ENCODE data around the gene ZNF385B. TPM values are rescaled to one million over a fixed set of nuclear protein-coding genes. Genes with fewer than 3 reads are reported as not detected.

The ZNF385B gene
- total RNA-seq, 2 donors from 2014 or later: under 0.01 TPM; not detected in 1

DNA sequence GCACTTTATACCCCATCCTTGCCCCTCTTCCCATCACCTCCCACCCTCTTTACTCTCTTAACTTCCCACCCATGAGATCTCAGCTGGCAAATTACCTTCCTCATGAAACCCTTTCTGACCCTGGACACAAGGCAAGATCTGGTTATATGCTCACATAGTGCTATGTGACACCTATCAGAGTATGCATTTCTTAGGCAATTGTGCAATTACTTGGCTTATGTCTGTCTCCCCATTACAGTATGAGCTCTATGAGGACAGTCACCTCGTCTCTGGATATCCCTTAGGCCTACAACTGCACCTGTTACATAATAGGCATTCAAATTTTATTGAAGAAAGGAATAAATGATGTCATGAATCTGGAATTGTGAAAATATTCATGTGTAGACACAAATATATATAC lies 91.4 kb downstream of the ZNF385B start:
- no peaks in the 10 kb centered on the region for H3K36me3 ChIP-seq (replicated peaks in 1 of 2; ENCODE audit: insufficient read depth in 1 of 2, low read depth in 2 of 2)
- intact Hi-C loops (cut with DNase I): no loop called here
- no peak overlapping the region for H3K27ac ChIP-seq
- 63 to 64% methylated on average over 1 of the region's 1 CpG for WGBS, 2 donors
- DNase-seq (no peak), ATAC-seq (no peak)
- H3K4me3 ChIP-seq: no peak overlapping the region
- TF ChIP-seq, protein P1, sequence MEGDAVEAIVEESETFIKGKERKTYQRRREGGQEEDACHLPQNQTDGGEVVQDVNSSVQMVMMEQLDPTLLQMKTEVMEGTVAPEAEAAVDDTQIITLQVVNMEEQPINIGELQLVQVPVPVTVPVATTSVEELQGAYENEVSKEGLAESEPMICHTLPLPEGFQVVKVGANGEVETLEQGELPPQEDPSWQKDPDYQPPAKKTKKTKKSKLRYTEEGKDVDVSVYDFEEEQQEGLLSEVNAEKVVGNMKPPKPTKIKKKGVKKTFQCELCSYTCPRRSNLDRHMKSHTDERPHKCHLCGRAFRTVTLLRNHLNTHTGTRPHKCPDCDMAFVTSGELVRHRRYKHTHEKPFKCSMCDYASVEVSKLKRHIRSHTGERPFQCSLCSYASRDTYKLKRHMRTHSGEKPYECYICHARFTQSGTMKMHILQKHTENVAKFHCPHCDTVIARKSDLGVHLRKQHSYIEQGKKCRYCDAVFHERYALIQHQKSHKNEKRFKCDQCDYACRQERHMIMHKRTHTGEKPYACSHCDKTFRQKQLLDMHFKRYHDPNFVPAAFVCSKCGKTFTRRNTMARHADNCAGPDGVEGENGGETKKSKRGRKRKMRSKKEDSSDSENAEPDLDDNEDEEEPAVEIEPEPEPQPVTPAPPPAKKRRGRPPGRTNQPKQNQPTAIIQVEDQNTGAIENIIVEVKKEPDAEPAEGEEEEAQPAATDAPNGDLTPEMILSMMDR (IDR thresholded peaks at IDR 0.05): no peak
- no peak for TF ChIP-seq POLR2A (IDR thresholded peaks at IDR 0.05)
- no peaks in the 10 kb centered on the region for H3K9me3 ChIP-seq
- no peaks in the 10 kb centered on the region for H3K4me1 ChIP-seq
- H3K27me3 ChIP-seq: no peaks in the 10 kb centered on the region

DNA sequence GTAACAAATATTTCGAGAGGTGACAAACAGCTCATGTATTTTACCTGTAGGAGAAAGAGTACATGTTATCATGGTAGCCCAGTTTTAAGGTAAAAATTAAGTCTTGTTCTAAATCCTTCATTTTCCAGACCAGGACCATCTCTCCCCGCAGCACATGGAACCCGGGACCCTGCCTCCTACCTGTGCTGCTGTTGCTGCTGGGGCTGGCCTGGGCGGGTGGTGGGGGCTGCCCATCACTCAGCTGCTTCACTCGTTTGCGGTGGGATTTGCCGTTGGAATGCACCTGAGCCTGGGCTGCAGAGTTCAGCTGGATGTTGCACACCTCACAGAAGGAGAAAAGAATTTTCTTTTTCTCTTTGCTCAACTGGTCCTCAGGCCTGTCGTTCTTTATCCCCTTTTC lies 92.1 kb downstream of the ZNF385B start:
- no peaks in the 10 kb centered on the region for H3K4me1 ChIP-seq
- no peaks in the 10 kb centered on the region for H3K9me3 ChIP-seq
- H3K27me3 ChIP-seq: no peaks in the 10 kb centered on the region
- intact Hi-C loops (cut with DNase I): no loop called here
- no peak overlapping the region for H3K4me3 ChIP-seq
- 69 to 70% methylated on average over 8 of the region's 8 CpGs for WGBS, 2 donors
- H3K27ac ChIP-seq: no peak overlapping the region
- H3K36me3 ChIP-seq (replicated peaks in 1 of 2; ENCODE audit: insufficient read depth in 1 of 2, low read depth in 2 of 2): no peaks in the 10 kb centered on the region
- no peak for ATAC-seq
- TF ChIP-seq, protein P1 (IDR thresholded peaks at IDR 0.05): no peak
- no peak for TF ChIP-seq POLR2A (IDR thresholded peaks at IDR 0.05)
- no peak for DNase-seq

DNA sequence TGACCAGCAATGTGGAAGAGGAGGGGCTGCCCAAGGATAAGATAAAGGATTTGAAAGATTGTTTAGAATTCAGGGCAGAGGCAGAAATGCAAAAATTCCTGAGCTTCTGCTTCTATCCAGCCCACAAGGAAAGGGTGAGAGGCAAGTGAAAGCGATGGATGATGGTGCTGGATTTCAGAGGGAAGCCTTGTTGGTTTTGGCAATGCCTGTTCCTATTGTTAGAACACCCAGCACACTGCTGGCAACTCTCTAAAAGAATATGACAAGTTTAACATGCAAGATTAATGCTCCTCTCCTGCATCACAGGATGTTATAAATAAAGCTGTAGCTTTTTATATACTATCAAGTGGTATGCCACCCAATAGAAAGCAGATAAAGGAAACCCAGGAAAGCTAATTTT lies 92.6 kb downstream of the ZNF385B start:
- no peak for TF ChIP-seq POLR2A (IDR thresholded peaks at IDR 0.05)
- TF ChIP-seq, protein P1 (IDR thresholded peaks at IDR 0.05): no peak
- Histone ChIP-seq H3K9me3 (no peaks in the 10 kb centered on the region), H3K4me3 (no peak overlapping the region), H3K27me3 (no peaks in the 10 kb centered on the region), H3K4me1 (no peaks in the 10 kb centered on the region), H3K36me3 (replicated peaks in 1 of 2; ENCODE audit: insufficient read depth in 1 of 2, low read depth in 2 of 2) (no peaks in the 10 kb centered on the region), H3K27ac (no peak overlapping the region)
- 23 to 32% methylated on average over 1 of the region's 1 CpG for WGBS, 2 donors
- DNase-seq (no peak), ATAC-seq (no peak)
- intact Hi-C loops (cut with DNase I): no loop called here

DNA sequence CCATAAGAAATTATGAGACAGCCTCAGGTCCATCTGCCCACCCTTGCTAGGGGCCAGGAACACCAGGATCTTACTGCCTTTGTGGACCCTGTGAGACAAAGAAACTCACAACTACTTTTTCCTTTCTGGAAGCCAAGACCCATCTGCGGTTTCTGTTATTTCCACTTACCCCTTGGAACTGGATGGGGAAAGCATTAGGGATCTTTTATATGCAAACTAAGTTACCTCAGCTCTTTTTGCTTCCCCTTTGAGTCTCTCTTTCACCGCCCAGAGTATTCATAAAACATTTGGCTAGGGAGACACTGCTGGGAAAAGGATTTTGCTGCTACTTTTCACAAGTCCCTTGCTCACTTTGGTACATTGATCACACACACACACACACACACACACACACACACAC lies 95.7 kb downstream of the ZNF385B start:
- no peaks in the 10 kb centered on the region for H3K9me3 ChIP-seq
- no peak overlapping the region for H3K4me3 ChIP-seq
- no peaks in the 10 kb centered on the region for H3K4me1 ChIP-seq
- H3K27me3 ChIP-seq: no peaks in the 10 kb centered on the region
- intact Hi-C loops (cut with DNase I): no loop called here
- 72 to 85% methylated on average over 2 of the region's 2 CpGs for WGBS, 2 donors
- H3K36me3 ChIP-seq (replicated peaks in 1 of 2; ENCODE audit: insufficient read depth in 1 of 2, low read depth in 2 of 2): no peaks in the 10 kb centered on the region
- no peak for TF ChIP-seq POLR2A (IDR thresholded peaks at IDR 0.05)
- TF ChIP-seq, protein P1 (IDR thresholded peaks at IDR 0.05): no peak
- no peak for DNase-seq
- no peak for ATAC-seq
- H3K27ac ChIP-seq: no peak overlapping the region

DNA sequence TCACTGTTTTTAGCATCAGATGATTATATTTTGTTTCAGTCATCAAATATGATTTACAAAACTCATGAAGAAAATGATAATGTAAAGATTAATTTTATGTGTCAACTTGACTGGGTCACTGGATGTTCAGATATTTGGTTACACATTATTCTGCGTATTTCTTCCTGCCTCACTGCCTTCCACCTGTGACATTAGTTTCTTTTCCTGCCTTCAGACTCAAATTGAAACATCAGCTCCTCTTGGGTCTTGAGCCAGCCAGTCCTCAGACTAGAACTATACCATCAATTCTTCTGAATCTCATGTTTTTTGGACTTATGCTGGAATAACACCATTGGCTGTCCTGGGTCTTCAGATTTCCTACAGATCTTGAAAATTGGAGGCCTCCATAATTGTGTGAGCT lies 96.7 kb downstream of the ZNF385B start:
- DNase-seq (no peak), ATAC-seq (no peak)
- Histone ChIP-seq H3K27ac (no peak overlapping the region), H3K36me3 (replicated peaks in 1 of 2; ENCODE audit: insufficient read depth in 1 of 2, low read depth in 2 of 2) (no peaks in the 10 kb centered on the region), H3K4me3 (no peak overlapping the region), H3K9me3 (no peaks in the 10 kb centered on the region), H3K4me1 (no peaks in the 10 kb centered on the region), H3K27me3 (no peaks in the 10 kb centered on the region)
- TF ChIP-seq POLR2A (IDR thresholded peaks at IDR 0.05): no peak
- TF ChIP-seq, protein P1 (IDR thresholded peaks at IDR 0.05): no peak
- WGBS, 2 donors: 87 to 100% methylated on average over 1 of the region's 1 CpG
- intact Hi-C loops (cut with DNase I): no loop called here

Data from body of pancreas (tissue), 4 donors.